Stimulated activated CD8-positive, alpha-beta memory T cell treated with anti-CD3 and anti-CD28 coated beads, Interleukin-4, amount 100 ng/mL, for 48 hours (primary cell): ENCODE data around the gene NAA10.

Source experiments
- DNase-seq: peaks from one replicate; pipeline ENCODE4 v3.0.0-alpha.2; 2020

Gene NAA10

DNA sequence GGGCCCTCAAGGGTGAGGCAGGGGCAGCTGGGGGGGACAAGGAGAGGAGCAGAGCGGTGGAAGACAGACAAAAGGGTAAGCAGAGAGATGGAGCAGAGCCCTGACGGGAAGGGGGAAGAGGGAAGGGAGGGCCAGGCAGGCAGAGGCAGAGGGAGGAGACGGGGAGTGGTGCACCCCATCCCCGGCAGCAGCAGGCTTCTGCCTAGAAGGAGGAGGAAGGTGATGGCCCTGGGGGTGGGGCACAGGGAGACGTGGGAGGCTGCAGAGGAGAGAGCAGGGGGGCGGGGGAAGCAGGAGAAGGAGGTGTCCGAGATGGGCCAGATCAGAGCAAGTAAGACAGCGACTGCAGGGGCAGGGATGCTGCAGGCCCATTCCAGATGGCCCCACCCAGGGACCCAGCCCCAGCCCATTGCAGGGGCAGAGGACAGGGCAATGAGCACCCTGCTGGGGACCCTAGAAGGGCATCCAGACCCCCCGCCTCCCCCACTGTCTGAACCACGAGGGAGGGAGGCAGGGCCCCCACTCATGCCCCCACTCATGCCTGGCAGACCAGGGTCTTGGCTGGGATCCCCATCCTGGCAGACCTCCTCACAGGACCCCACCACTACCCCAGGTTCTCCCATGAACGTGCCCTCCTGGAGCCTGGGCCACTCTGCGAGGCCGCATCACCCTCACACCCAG, 51.5 kb downstream of the NAA10 start:
- no peak for DNase-seq

DNA sequence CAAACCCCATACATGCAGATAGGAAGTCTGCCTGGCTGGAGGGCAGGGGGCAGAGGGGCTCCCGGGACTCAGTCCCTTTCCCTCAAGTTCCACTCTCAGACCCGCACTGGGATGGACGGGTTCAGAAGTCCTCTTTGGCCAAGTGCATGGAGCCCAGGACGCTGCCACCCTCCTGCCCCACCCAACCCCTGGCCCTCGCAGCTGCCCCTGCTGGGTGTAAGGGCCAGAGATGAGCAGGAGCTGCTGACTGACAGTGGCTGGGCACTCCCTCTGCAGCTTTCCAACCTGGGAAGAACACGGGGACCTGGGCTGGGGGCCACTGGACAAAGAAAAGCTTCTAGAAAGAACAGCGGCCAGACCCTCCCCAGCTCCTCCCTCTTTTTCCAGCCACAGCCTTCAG, 52.3 kb downstream of the NAA10 start:
- no peak for DNase-seq

DNA sequence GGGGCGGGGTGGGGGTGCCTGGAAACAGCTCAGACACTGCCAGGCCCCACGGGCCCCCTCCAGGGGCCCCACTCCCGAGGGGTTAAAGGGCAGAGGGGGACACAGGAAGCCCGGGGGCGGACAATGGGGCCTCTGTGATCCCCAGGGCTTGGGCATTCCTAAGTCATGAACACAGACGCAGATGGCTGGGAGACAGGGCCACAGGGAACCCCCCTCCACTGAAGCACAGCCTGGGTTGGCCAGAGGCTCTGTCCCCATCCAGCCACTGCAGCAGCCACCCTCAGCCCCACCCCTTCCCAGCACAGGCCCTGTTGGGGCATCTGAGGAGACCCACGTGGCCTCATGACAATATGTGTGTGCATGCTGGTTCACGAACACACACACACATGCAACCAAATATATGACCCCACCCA, 52.7 kb downstream of the NAA10 start:
- DNase-seq: no peak

DNA sequence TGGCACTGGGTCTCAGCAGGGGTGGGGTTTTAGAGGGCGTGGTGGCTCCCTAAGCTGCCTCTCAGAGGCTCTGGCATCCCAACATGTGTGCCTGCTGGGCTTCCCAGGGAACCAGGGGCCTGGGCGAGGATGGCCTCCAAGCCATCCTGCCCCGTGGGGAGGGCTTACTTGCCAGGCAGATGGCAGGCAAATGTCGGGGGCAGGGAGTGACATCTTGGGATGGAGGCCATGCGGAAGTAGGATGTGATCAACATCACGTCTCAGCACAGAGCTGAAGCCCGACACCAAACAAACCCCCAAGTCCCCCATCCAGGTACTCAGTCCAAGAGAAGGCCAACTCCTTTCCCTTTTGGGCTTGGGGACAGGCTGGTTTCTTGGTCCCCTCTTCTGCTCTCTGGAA, 53.6 kb downstream of the NAA10 start:
- DNase-seq: no peak

DNA sequence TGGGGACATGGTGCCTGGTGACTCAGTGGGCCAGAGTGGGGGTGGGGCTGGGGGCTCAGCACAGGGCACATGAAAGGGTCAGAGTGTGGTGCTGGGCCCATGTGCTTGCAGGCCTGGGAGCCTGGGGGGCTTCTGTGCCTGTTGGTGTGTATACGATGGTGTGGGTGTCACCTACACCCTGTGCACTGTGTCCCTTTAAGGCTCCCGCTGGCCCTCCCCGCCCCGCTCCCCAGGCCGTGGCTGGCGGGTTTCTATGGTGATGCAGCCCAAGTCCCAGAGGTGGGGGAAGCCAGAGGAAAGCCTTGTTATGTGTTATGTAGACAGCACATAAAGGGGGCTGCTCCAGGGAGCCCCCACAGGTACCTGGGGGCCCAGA, 54.4 kb downstream of the NAA10 start:
- DNase-seq: no peak

DNA sequence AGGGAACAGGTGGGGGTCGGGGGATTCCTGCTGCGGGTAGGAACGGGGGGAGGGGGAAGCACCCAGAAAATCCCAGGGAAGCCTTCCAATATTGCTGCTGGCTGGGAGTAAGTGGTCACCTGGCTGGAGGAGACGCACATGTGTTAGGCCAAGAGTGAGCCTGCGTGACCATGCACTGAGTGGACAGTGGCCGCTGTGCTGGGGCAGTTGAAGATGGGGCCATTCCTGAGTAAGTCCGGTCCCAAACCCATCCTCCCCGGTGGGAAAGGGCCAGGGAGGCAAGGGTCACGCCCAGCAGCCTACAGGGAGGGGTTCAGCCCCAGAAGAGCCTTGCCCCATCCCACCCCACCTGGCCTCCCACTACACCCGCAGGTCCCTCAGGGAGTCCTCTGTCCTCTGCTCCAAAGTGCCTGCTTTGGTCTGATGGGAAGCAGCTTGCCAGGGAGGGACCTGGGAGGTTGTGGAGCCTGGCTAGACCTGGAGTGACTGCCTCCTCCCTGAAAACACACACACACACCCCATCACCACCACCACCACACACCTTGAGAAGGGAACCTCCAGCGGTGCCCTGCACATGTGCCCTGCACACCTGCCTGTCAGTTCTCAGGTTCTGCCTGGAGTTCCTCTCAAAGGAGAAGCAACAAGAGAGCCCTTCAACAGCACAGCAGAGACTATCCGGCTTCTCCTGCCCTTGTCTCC, 54.9 kb downstream of the NAA10 start:
- no peak for DNase-seq
